Uterus (tissue), 4 donors: ENCODE data around the gene SGIP1. TPM values are rescaled to one million over a fixed set of nuclear protein-coding genes. Genes with fewer than 3 reads are reported as not detected.

Experiments
- DNase-seq, 2 donors: peaks; one replicate each; pipeline ENCODE4 v3.0.0-alpha.2; 2019 to 2020
- H3K27ac ChIP-seq, 2 donors: fragments of 200-600 bp; sonication (generic); 1 replicate in 1 of 2; 2 replicates in 1 of 2; pipeline ENCODE4 v1.5.1; 2016 to 2018
- H3K27me3 ChIP-seq, 2 donors: fragments of 200-600 bp; sonication (generic); one replicate each; pipeline ENCODE4 v1.5.1; 2018 to 2019; ENCODE audit warnings: control low read depth in 1 of 2
- H3K36me3 ChIP-seq, 2 donors: fragments of 200-600 bp; sonication (generic); one replicate each; pipeline ENCODE4 v1.5.1; 2019; ENCODE audit warnings: control low read depth in 1 of 2
- H3K4me1 ChIP-seq, 2 donors: fragments of 200-600 bp; sonication (generic); one replicate each; pipeline ENCODE4 v1.5.1; 2018 to 2019; ENCODE audit warnings: control low read depth in 1 of 2
- H3K4me3 ChIP-seq, 2 donors: fragments of 200-600 bp; sonication (generic); 1 replicate in 1 of 2; 2 replicates in 1 of 2; pipeline ENCODE4 v1.5.1; 2018 to 2019; ENCODE audit warnings: mild to moderate bottlenecking in 1 of 2
- H3K9me3 ChIP-seq, 2 donors: fragments of 200-600 bp; sonication (generic); one replicate each; pipeline ENCODE4 v1.5.1; 2019; ENCODE audit warnings: control low read depth in 1 of 2
- POLR2A ChIP-seq, 2 donors: fragments of 450-650 bp; IDR thresholded peaks; one replicate each; pipeline ENCODE4 v1.6.1; 2016; ENCODE audit warnings: antibody characterized with exemption in 2 of 2, mild to moderate bottlenecking in 1 of 2, moderate library complexity in 1 of 2
- intact Hi-C: fragments of 100-400 bp; cut with DNase I; formaldehyde crosslinking; loops from one replicate; pipeline ENCODE4 v1.15.1; 2023; ENCODE audit warnings: low total_unique reads
- total RNA-seq, 4 donors: library from RNA; depleted of rRNA in 3 of 4; stranded (reverse); fragments of >200 nt in 3 of 4; gene quantifications; one replicate each; pipeline versions ENCODE4 v1.1.0 to v1.2.4, GENCODE V29; 2014 to 2023
- TF ChIP-seq, protein P1 (sequence below), 4 experiments: fragments of 200-600 bp in 2 of 4; fragments of 450-650 bp in 2 of 4; sonication (generic) in 2 of 4; IDR thresholded peaks; one replicate each; pipeline ENCODE4 v1.5.1; 2016 to 2019; ENCODE audit warnings: antibody characterized with exemption in 4 of 4, mild to moderate bottlenecking in 2 of 4, moderate library complexity in 1 of 4
- donor health status: DM: yes; HTN: yes; CAD: no.

SGIP1 gene
- total RNA-seq, 4 donors from 2014 or later = 2.8 to 23.0 (median 6.4) TPM

DNA sequence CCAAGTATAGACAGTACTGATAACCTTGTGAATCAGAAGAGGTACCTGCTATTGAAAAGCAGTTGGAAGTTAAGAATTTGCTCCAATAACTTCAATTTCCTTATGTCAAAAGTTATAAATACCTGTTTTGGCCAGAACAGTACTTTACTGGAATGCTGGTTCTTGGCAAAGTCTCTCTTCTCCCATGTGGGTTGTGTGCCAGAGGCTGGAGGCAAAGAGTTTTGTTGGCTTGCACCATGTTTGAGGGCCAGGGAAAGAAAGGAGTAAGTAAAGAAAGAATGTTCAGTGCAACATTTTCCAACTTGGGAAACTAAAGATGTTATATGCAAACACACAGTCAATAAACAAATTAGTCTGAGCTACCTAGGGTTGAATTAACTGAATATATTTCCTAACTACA lies 151.3 kb downstream of the SGIP1 start:
- no peaks in the 10 kb centered on the region for H3K27me3 ChIP-seq
- no peak for DNase-seq
- no peaks in the 10 kb centered on the region for H3K4me1 ChIP-seq
- no peaks in the 10 kb centered on the region for H3K9me3 ChIP-seq
- intact Hi-C loops = no loop called here
- TF ChIP-seq POLR2A (IDR thresholded peaks at IDR 0.05) = no peak
- TF ChIP-seq, protein P1, sequence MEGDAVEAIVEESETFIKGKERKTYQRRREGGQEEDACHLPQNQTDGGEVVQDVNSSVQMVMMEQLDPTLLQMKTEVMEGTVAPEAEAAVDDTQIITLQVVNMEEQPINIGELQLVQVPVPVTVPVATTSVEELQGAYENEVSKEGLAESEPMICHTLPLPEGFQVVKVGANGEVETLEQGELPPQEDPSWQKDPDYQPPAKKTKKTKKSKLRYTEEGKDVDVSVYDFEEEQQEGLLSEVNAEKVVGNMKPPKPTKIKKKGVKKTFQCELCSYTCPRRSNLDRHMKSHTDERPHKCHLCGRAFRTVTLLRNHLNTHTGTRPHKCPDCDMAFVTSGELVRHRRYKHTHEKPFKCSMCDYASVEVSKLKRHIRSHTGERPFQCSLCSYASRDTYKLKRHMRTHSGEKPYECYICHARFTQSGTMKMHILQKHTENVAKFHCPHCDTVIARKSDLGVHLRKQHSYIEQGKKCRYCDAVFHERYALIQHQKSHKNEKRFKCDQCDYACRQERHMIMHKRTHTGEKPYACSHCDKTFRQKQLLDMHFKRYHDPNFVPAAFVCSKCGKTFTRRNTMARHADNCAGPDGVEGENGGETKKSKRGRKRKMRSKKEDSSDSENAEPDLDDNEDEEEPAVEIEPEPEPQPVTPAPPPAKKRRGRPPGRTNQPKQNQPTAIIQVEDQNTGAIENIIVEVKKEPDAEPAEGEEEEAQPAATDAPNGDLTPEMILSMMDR (IDR thresholded peaks at IDR 0.05) = no peak
- H3K27ac ChIP-seq = no peak overlapping the region
- no peaks in the 10 kb centered on the region for H3K36me3 ChIP-seq
- H3K4me3 ChIP-seq = no peak overlapping the region

DNA sequence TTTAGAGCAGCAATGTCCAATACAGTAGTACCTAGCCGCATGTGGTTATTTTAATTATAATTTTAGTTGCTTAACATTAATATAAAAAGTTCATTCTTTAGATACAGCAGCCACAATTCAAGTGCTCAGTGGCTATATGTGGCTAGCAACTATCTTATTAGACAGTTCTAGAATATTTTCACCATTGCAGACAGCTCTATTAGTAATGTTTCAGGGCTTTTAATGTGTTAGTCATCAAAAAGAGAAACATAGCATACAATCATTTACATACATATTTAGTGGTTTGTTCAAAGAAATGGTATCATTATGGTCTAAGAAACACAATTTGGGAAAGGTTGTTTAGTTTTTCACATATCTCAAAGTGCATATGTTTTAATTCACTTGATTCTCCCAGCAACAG lies 151.7 kb downstream of the SGIP1 start:
- H3K36me3 ChIP-seq = no peaks in the 10 kb centered on the region
- DNase-seq = no peak
- H3K4me3 ChIP-seq = no peak overlapping the region
- H3K9me3 ChIP-seq = no peaks in the 10 kb centered on the region
- no peaks in the 10 kb centered on the region for H3K27me3 ChIP-seq
- H3K4me1 ChIP-seq = no peaks in the 10 kb centered on the region
- intact Hi-C loops = no loop called here
- no peak overlapping the region for H3K27ac ChIP-seq
- TF ChIP-seq, protein P1 (IDR thresholded peaks at IDR 0.05) = no peak
- no peak for TF ChIP-seq POLR2A (IDR thresholded peaks at IDR 0.05)

DNA sequence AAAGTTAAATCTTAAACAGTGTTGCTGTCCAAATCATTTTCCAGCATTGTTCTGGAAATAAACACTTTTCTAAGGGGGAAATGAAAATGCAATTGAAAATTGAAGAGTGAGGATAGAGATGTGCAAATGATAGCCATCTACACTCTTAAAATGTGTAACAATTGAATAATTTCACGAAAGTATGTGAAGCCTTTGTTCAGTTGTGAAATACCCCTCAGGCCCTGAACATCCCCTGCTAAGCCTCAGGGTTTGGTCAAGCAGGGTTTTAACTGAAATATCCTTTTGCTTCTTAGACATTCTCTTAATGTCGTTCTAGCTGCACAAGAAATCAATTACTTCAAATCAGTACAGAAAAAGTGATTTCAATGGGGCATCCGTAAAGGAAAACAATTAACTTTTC lies 152.5 kb downstream of the SGIP1 start:
- no peaks in the 10 kb centered on the region for H3K9me3 ChIP-seq
- H3K27me3 ChIP-seq = no peaks in the 10 kb centered on the region
- DNase-seq = no peak
- H3K4me1 ChIP-seq = no peaks in the 10 kb centered on the region
- intact Hi-C loops = no loop called here
- TF ChIP-seq, protein P1 (IDR thresholded peaks at IDR 0.05) = no peak
- no peak for TF ChIP-seq POLR2A (IDR thresholded peaks at IDR 0.05)
- no peak overlapping the region for H3K4me3 ChIP-seq
- H3K36me3 ChIP-seq = no peaks in the 10 kb centered on the region
- no peak overlapping the region for H3K27ac ChIP-seq

DNA sequence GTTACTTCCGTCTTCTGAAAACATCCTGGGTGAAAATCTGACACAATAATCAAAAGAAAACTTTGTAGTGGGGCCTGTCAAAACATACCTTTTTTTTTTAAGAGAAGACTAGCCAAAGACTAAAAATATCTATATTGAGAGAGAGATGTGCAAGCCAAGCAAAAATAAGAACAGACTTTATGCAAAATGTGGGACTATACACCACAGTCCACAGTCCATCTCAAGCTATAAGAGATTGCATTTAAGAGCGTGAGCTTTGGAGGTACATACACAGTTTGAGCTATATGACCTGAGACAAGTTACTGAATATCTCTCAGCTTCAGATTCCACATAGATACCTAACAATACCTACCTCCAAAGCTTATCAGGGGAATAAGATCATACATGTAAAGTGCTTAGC lies 153.4 kb downstream of the SGIP1 start:
- Histone ChIP-seq H3K9me3 (no peaks in the 10 kb centered on the region), H3K27ac (no peak overlapping the region), H3K4me1 (no peaks in the 10 kb centered on the region), H3K36me3 (no peaks in the 10 kb centered on the region), H3K4me3 (no peak overlapping the region), H3K27me3 (no peaks in the 10 kb centered on the region)
- TF ChIP-seq, protein P1 (IDR thresholded peaks at IDR 0.05) = no peak
- TF ChIP-seq POLR2A (IDR thresholded peaks at IDR 0.05) = no peak
- DNase-seq = no peak
- intact Hi-C loops = no loop called here

DNA sequence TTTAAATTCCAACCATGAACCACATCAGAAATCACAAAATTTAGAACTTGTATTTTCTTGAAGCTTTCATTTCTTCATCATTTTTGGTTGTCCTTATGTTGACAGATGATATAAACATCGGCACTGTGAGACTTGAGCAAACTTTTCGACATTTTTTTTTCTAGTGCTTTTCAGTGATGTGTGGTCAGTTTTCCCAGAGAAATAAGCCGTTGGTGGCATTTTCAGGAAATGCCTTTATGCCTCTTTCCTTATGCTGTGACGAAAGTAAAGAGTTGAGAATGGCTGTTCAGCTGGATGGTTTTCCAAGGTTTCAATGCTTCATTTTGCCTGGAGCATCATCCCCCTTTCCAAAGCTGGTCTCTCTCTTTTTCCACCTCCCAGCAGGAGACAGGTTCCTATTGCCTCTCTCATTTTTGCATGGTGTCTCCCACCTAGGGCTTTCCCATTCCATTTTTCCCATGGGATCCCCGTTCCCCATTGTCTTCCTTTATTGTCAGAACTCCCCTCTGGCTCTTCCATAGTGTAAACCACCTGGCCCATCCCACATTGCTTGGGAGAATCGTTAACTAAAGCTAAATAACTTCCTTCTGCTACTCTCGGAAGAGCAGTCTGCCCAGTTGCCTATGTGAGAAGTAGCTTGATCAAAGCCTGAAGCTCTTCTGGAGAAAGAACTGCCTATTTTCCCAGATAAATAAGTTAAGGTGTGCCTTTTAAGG lies 156.9 kb downstream of the SGIP1 start:
- no peak overlapping the region for H3K27ac ChIP-seq
- H3K4me3 ChIP-seq = no peak overlapping the region
- no peak for DNase-seq
- H3K27me3 ChIP-seq = no peaks in the 10 kb centered on the region
- TF ChIP-seq POLR2A (IDR thresholded peaks at IDR 0.05) = no peak
- TF ChIP-seq, protein P1 (IDR thresholded peaks at IDR 0.05) = no peak
- no peaks in the 10 kb centered on the region for H3K36me3 ChIP-seq
- H3K4me1 ChIP-seq = no peaks in the 10 kb centered on the region
- intact Hi-C loops = no loop called here
- no peaks in the 10 kb centered on the region for H3K9me3 ChIP-seq
